ENCODE measurements around the gene HTR2B.

GRCh38 chr2:231159306-231159705 lies 34.5 kb upstream of the HTR2B start:
- TF ChIP-seq CTCF (IDR thresholded peaks at IDR 0.05 in 4 of 5, conservative IDR thresholded peaks at IDR 0.05 in 1 of 5) (no peak), POLR2A (IDR thresholded peaks at IDR 0.05) (no peak)

Measured in gastrocnemius medialis (tissue), 4 donors.